ENCODE data around the gene OTUD3.
A peak's percentile ranks its signal among the peaks of the same experiment; 100 is the strongest.
"Not testable (repeated sequence)": the region's sequence is repeated elsewhere in the genome, so short reads cannot be mapped to it uniquely, and the experiment has no call there.

OTUD3 gene, protein sequence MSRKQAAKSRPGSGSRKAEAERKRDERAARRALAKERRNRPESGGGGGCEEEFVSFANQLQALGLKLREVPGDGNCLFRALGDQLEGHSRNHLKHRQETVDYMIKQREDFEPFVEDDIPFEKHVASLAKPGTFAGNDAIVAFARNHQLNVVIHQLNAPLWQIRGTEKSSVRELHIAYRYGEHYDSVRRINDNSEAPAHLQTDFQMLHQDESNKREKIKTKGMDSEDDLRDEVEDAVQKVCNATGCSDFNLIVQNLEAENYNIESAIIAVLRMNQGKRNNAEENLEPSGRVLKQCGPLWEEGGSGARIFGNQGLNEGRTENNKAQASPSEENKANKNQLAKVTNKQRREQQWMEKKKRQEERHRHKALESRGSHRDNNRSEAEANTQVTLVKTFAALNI

GRCh38 chr1:19882111-19883071, at the start of gene OTUD3:
Gene OTUD3 (plus strand): TSS chr1:19882395. CDS start chr1:19882514, 119 bp downstream.
- DNase-seq: peak; percentile 90

- no peak for DNase-seq
Observed at GRCh38 chr1:19835578-19835977, 46.6 kb upstream of the OTUD3 start.

DNA sequence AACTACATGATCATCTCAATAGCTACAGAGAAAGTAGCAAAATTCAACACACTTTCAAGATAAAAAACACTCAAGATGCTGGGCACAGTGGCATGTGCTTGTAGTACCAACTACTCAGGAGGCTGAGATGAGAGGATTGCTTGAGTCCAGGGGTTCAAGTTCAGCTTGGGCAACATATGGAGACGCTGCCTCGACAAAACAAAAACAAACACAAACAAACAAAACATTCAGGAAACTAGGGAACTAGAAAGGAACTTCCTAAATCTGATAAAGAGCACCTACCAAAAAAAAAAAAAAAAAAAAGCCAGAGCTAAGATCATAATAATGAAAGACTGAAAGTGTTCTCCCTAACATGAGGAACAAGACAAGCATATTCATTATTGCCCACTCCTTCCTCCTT, 44.3 kb upstream of the OTUD3 start:
- DNase-seq: no peak

GRCh38 chr1:19840228-19840627, 42.0 kb upstream of the OTUD3 start:
- DNase-seq: no peak

DNA sequence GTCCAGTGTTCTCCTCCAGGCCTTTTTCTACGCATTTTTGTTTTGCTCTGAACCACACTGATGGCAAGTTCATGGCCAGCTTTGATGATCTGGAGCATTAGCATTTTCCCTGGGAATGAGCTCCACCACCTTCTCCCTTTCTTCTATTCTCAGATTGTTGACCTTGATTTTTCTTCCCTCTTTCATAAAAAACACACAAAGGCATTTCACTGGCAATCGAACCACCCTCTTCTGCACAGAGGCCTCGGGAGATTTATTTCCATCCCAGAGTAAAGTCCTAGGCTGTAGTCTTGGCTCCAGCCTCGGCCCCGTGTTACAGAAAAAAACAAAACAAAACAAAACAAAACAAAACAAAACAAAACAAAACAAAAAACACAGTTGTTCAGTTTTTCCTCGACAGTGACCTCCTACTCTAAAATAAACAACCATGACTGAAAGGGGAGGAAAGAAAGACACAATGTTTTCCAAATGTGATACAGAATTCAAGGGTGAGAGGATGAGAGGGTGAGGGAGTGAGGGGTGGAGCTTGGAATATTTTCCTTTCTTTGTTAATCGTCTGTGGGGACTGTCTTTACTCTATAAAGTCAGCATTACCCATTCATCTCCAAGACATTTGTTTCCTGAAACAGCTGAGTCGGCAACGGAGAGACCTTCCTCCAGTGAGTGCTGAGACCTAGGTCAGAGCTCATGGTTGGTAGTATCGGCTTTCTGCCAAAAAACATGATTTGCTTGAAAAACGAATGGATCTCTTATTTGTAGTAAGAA, 37.3 kb upstream of the OTUD3 start:
- no peak for DNase-seq

DNA sequence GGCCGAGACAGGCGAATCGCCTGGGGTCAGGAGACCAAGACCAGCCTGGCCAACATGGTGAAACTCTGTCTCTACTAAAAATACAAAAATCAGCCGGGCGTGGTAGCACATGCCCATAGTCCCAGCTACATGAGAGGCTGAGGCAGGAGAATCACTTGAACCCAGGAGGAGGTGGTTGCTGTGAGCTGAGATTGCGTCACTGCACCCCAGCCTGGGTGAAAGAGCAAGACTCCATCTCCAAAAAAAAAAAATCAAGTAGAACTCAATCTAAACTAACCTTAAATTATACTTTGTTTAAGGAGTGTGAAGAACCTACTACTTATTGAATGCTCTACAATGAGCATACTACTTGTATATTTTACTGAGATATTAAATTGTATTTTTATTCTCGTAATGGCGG, 36.6 kb upstream of the OTUD3 start:
- DNase-seq: no peak

GRCh38 chr1:19846338-19846737, 35.9 kb upstream of the OTUD3 start:
- DNase-seq: no peak

- not testable (repeated sequence) for DNase-seq
Observed at GRCh38 chr1:19847334-19847733, 34.9 kb upstream of the OTUD3 start.

GRCh38 chr1:19849307-19849706, 32.9 kb upstream of the OTUD3 start:
- DNase-seq: not testable (repeated sequence)

DNA sequence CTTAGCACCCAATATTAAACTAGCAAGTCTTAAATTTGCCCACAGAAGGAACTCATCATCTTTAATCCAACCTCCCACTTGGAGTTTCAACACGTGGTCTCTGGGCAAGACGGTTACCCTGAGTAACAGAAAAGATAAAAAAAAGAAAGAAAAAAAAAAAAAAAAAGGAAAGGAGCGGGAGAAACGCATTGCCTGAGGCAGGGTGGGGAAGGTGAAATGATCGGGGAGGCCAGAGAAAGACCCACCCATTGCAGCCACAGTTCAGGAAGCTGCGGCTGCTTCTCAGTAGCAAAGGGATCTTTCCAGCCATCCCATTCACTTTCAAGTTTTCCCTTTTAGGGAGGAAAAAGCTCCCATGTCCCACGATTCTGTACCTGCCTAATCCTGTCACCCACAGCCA, 32.0 kb upstream of the OTUD3 start:
- no peak for DNase-seq

DNA sequence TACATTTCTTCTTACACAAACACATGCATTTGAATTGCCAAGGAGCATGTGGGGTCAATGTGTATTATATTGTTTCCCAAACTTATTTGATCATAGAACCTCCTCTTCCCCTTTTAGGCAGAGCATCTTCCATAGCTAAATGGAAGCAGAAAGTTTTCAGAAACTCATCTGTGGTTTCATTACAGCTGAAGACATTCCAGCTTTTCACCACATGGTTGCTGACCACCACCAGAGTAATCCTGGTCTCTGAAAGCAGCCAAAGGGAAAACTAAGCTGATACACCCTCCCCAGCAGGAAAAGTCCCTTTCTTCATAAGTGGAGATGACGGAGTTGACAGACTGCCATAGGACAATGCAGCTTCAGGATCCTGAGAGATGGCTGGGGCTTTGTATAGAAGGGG, 30.2 kb upstream of the OTUD3 start:
- no peak for DNase-seq

DNA sequence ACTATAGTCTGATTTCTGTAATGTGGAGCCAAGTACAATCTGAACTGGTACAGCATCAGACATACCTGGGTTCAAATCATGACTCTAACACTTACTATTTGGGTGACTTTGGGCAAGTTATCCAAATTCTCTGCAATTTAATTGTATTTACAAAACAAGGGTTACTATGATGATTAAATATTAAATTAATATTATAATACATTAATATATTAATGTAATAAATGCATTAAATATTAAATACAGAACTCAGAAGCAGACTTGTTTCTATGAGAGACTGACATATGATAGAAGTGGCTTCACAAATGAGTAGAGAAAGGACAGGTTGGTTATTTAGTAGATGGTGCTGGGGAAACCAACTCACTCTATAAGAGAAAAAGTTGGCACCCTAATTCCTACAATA, 27.3 kb upstream of the OTUD3 start:
- no peak for DNase-seq

DNA sequence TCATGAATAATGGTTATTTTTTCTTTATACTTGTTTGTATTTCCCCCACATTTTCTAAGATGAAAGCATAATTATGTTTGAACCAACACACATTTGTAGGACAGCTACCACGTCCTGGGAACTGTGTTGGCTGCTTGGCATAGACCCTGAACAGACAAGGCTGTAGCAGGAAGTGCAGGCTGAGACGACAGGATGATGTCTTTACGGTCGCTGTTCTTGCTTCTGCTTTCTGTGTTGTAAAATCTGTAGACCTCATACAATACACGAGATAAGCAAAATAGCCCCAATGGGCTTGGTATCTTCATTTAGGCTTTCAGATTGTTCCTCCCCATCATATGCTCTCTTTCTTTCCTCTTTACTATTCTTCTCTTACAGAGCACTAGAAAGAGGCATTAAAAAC, 23.3 kb upstream of the OTUD3 start:
- DNase-seq: no peak

GRCh38 chr1:19859876-19860275, 22.3 kb upstream of the OTUD3 start:
- DNase-seq: no peak

DNA sequence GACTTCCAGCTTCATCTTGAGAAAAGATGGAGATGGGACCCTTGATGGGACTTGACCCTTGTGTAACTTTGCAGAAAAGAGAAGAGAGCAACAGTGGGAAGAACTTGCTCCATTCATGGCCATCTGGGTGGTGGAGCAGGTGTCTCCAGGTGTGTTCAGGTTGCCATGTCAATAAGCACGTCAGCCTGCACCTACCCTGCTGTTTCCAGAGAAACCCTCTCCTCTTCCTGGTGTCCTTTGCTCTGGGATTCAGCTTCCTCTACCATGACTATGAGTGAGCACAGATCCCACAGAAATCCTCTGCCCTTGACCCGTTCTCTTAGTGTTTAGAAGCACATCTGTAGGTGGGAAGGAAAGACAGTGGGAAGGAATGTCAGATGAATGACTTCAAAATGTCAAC, 21.8 kb upstream of the OTUD3 start:
- no peak for DNase-seq

- no peak for DNase-seq
Observed at GRCh38 chr1:19861034-19861433, 21.2 kb upstream of the OTUD3 start.

- DNase-seq: no peak
Observed at GRCh38 chr1:19861842-19862530, 20.2 kb upstream of the OTUD3 start.

DNA sequence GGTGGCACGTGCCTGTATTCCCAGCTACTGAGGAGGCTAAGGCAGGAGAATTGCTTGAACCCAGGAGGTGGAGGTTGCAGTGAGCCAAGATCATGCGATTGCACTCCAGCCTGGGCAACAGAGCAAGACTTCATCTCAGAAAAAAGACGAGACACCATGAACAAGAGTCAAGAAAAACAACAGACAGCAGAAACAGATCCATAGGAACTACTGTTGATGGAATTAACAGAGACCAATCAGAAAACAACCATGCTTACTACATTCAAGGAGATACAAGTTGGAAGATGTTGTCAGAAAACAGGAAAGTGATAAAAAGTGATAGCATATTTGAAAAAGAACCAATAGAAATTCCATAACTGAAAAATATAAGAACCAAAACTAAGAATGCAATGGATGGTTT, 19.3 kb upstream of the OTUD3 start:
- DNase-seq: no peak

- DNase-seq: no peak
Observed at GRCh38 chr1:19864570-19865160, 17.5 kb upstream of the OTUD3 start.

DNA sequence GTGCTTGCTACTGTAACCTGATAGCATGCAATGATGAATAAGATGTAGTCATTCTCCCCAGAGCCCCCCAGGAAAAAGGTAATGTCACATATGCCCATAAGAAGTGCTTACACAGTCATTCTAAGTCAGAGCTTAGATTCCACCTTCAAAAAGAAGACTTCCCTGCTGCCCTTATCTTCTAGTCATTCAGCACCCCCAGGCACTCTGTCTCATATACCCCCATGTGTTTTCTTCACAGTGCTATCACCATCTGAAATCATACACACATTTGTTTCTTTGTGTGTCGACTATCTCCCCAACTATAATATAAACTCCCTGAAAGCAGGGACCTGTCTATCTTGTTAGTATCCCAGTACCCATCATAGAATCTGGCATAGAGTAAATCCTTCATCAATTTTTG, 16.2 kb upstream of the OTUD3 start:
- no peak for DNase-seq

GRCh38 chr1:19866758-19867157, 15.4 kb upstream of the OTUD3 start:
- no peak for DNase-seq

- DNase-seq: not testable (repeated sequence)
Observed at GRCh38 chr1:19868575-19868974, 13.6 kb upstream of the OTUD3 start.
